Panc1 (cell line): ENCODE measurements around the gene SH3BGRL2. TPM values are rescaled to one million over a fixed set of nuclear protein-coding genes. Genes with fewer than 3 reads are reported as not detected.
A peak's percentile ranks its signal among the peaks of the same experiment; 100 is the strongest.

Experiments
- ATAC-seq: fragments of 200-7000 bp; cut with Tn5 transposase; 2 replicates; pipeline ENCODE4 v1.9.1; 2020; ENCODE audit warnings: mild to moderate bottlenecking, moderate library complexity
- BruUV-seq: library from RNA; stranded (reverse); fragments of 400-500 nt; replicated peaks from 2 replicates; lab custom pipeline; 2021; lab: Mats Ljungman, UMichigan
- CTCF ChIA-PET: fragments of 300-600 bp; sonication (Branson Sonifier 250); formaldehyde crosslinking; loops from one replicate; lab custom pipeline; 2022; ENCODE audit warnings: antibody characterized with exemption; lab: Charles Lee
- POLR2A ChIA-PET: fragments of 300-600 bp; sonication (Branson Sonifier 250); formaldehyde crosslinking; loops from one replicate; lab custom pipeline; 2022; ENCODE audit warnings: antibody characterized with exemption; lab: Charles Lee
- DNase-seq: peaks from one replicate; pipeline ENCODE4 v3.0.0-alpha.2; 2010; ENCODE audit warnings: low read depth, low spot score
- H3K27ac ChIP-seq: 2 replicates; pipeline ENCODE4 v1.5.1; 2011; ENCODE audit warnings: mild to moderate bottlenecking, low read length, inconsistent platforms
- H3K27me3 ChIP-seq: fragments of 200-500 bp; sonication (Bioruptor generic); 2 replicates; pipeline ENCODE4 v1.6.0; 2014; ENCODE audit warnings: low read length, inconsistent platforms; ENCODE audit not compliant: control insufficient read depth, insufficient read depth
- H3K36me3 ChIP-seq: fragments of 200-500 bp; sonication (Bioruptor generic); 2 replicates; pipeline ENCODE4 v1.5.1; 2014; ENCODE audit warnings: inconsistent platforms, mild to moderate bottlenecking, low read length, moderate library complexity; ENCODE audit not compliant: control insufficient read depth, insufficient read depth
- H3K4me1 ChIP-seq: 2 replicates; pipeline ENCODE4 v1.5.1; 2011; ENCODE audit warnings: inconsistent platforms, mild to moderate bottlenecking, low read length, moderate library complexity; ENCODE audit not compliant: control insufficient read depth, insufficient read depth
- H3K4me3 ChIP-seq, 2 experiments: 2 replicates each; pipeline ENCODE4 v1.5.1; 2011 to 2012; ENCODE audit warnings: low read depth in 2 of 2, low read length in 2 of 2, mild to moderate bottlenecking in 2 of 2, inconsistent platforms in 1 of 2, moderate library complexity in 1 of 2
- H3K9me3 ChIP-seq: fragments of 200-500 bp; sonication (Bioruptor generic); 2 replicates; pipeline ENCODE4 v1.5.1; 2014; ENCODE audit warnings: low read depth, mild to moderate bottlenecking, inconsistent platforms, low read length, moderate library complexity; ENCODE audit not compliant: control insufficient read depth, insufficient read depth
- POLR2AphosphoS5 ChIP-seq: IDR thresholded peaks from 2 replicates; pipeline ENCODE4 v1.6.1; 2012; ENCODE audit warnings: mild to moderate bottlenecking, low read depth, low read length, moderate library complexity
- SIN3A ChIP-seq: IDR thresholded peaks from 2 replicates; pipeline ENCODE4 v1.6.1; 2012; ENCODE audit warnings: low read depth, mild to moderate bottlenecking, low read length, moderate library complexity, borderline replicate concordance; ENCODE audit not compliant: insufficient read depth
- TCF7L2 ChIP-seq: IDR thresholded peaks from 2 replicates; pipeline ENCODE4 v1.6.1; 2011; ENCODE audit warnings: mild to moderate bottlenecking, low read depth, low read length, inconsistent platforms
- in situ Hi-C: cut with HindIII; loops from 2 replicates; pipeline ENCODE4 v1.10.0; 2016; ENCODE audit warnings: low sequenced_read_pairs, low pct_unique_long_range_greater_than_20kb
- intact Hi-C: fragments of 100-400 bp; cut with micrococcal nuclease; formaldehyde crosslinking; loops from one replicate; pipeline ENCODE4 v1.10.0; 2022; ENCODE audit not compliant: unreplicated experiment
- total RNA-seq: library from RNA; stranded (reverse); gene quantifications from one replicate; pipeline ENCODE4 v1.2.1, GENCODE V29; 2021; ENCODE audit not compliant: unreplicated experiment
- TF ChIP-seq, protein P1 (sequence below), 2 experiments: IDR thresholded peaks; 2 replicates each; pipeline ENCODE4 v1.6.1; 2011 to 2012; ENCODE audit warnings: low read depth in 2 of 2, control low read depth in 1 of 2, low read length in 1 of 2, mild to moderate bottlenecking in 1 of 2, moderate library complexity in 1 of 2; ENCODE audit not compliant: insufficient read depth in 1 of 2
- TF ChIP-seq, protein P2 (sequence below): fragments of 450-650 bp; IDR thresholded peaks from 2 replicates; pipeline ENCODE4 v1.5.1; 2017; ENCODE audit warnings: mild to moderate bottlenecking

The SH3BGRL2 gene
- total RNA-seq, 1 experiment from 2014 or later: 8.5 TPM

DNA sequence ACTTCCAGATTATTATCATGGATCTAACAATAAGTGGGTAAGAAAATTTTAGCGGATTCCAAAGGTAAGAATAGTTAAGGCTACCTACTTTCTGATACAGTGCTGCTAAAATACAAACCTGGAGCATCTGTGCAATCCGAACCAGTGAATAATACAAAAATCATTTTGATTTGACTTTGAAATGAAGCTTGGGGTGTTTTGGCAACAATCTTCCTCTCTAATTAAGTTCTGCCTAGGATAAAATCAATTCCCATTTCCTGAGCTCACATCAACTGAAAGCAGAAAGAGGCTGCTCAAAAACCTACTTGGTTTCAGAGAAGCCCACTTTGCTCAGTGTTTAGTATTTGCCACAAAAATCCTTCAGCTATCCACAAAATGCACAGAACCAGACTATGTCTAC is 18.7 kb upstream of the SH3BGRL2 start:
- CTCF ChIA-PET: no interaction called here
- Histone ChIP-seq H3K9me3 (no peaks in the 10 kb centered on the region), H3K4me1 (peaks cover 5% of the 10 kb centered on the region), H3K27me3 (no peaks in the 10 kb centered on the region), H3K27ac (no peak overlapping the region; the same call in 1 of the 2 replicates), H3K4me3 (no peak overlapping the region), H3K36me3 (no peaks in the 10 kb centered on the region)
- ATAC-seq: no peak
- no peak for DNase-seq
- POLR2A ChIA-PET: no interaction called here
- intact Hi-C loops (no loop called here), in situ Hi-C loops (no loop called here)
- no TSS peak for BruUV-seq
- TF ChIP-seq, protein P1, sequence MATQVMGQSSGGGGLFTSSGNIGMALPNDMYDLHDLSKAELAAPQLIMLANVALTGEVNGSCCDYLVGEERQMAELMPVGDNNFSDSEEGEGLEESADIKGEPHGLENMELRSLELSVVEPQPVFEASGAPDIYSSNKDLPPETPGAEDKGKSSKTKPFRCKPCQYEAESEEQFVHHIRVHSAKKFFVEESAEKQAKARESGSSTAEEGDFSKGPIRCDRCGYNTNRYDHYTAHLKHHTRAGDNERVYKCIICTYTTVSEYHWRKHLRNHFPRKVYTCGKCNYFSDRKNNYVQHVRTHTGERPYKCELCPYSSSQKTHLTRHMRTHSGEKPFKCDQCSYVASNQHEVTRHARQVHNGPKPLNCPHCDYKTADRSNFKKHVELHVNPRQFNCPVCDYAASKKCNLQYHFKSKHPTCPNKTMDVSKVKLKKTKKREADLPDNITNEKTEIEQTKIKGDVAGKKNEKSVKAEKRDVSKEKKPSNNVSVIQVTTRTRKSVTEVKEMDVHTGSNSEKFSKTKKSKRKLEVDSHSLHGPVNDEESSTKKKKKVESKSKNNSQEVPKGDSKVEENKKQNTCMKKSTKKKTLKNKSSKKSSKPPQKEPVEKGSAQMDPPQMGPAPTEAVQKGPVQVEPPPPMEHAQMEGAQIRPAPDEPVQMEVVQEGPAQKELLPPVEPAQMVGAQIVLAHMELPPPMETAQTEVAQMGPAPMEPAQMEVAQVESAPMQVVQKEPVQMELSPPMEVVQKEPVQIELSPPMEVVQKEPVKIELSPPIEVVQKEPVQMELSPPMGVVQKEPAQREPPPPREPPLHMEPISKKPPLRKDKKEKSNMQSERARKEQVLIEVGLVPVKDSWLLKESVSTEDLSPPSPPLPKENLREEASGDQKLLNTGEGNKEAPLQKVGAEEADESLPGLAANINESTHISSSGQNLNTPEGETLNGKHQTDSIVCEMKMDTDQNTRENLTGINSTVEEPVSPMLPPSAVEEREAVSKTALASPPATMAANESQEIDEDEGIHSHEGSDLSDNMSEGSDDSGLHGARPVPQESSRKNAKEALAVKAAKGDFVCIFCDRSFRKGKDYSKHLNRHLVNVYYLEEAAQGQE (IDR thresholded peaks at IDR 0.05; ENCODE audit: insufficient read depth in 1 of 2, low read depth in 2 of 2, low read length in 1 of 2): no peak
- TF ChIP-seq, protein P2, sequence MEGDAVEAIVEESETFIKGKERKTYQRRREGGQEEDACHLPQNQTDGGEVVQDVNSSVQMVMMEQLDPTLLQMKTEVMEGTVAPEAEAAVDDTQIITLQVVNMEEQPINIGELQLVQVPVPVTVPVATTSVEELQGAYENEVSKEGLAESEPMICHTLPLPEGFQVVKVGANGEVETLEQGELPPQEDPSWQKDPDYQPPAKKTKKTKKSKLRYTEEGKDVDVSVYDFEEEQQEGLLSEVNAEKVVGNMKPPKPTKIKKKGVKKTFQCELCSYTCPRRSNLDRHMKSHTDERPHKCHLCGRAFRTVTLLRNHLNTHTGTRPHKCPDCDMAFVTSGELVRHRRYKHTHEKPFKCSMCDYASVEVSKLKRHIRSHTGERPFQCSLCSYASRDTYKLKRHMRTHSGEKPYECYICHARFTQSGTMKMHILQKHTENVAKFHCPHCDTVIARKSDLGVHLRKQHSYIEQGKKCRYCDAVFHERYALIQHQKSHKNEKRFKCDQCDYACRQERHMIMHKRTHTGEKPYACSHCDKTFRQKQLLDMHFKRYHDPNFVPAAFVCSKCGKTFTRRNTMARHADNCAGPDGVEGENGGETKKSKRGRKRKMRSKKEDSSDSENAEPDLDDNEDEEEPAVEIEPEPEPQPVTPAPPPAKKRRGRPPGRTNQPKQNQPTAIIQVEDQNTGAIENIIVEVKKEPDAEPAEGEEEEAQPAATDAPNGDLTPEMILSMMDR: no peak
- no peak for TF ChIP-seq POLR2AphosphoS5
- TF ChIP-seq SIN3A: no peak
- TF ChIP-seq TCF7L2: no peak

DNA sequence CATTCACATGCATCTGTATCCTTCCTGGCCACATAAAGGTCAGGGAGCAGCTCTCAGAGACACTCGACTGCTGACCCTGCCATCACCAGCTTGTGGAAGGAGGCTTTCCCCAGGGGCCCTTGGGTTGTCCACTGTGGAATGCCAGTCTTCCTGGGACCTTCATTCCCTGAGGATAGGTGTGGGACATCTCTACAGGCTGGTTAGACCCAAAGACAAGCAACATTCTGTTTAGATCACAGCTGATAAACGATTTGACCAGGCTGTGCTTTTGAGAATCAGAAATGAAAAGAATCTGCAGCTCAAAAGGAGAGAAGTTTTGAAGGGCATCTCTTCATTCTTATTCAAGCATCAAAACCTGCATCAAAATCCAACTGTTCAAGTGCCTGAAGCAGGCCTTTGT is 18.2 kb upstream of the SH3BGRL2 start:
- TF ChIP-seq, protein P1 (IDR thresholded peaks at IDR 0.05; ENCODE audit: insufficient read depth in 1 of 2, low read depth in 2 of 2, low read length in 1 of 2): no peak
- no peak for TF ChIP-seq POLR2AphosphoS5
- TF ChIP-seq TCF7L2: no peak
- TF ChIP-seq, protein P2: no peak
- TF ChIP-seq SIN3A: no peak
- Histone ChIP-seq H3K4me3 (no peak overlapping the region), H3K36me3 (no peaks in the 10 kb centered on the region), H3K27me3 (no peaks in the 10 kb centered on the region), H3K9me3 (no peaks in the 10 kb centered on the region), H3K4me1 (peaks cover 4% of the 10 kb centered on the region), H3K27ac (peak overlapping the region; percentile 51; the same call in 1 of the 2 replicates)
- intact Hi-C loops: no loop called here
- BruUV-seq: no TSS peak
- ATAC-seq (no peak), DNase-seq (no peak)
- in situ Hi-C loops: no loop called here
- ChIA-PET POLR2A (no interaction called here), CTCF (no interaction called here)
